ENCODE data around the gene MTHFSD. TPM values are rescaled to one million over a fixed set of nuclear protein-coding genes. Genes with fewer than 3 reads are reported as not detected.

Gene MTHFSD
- polyA plus RNA-seq, 3 donors from 2014 or later, result 7.9 to 15.5 (median 12.3) TPM

GRCh38 chr16:86495756-86496261 is 59.2 kb downstream of the MTHFSD start:
- Mint-ChIP-seq H3K4me1 (no peaks in the 10 kb centered on the region), H3K27ac (no peak overlapping the region), H3K4me3 (no peak overlapping the region), H3K9me3 (peaks cover 0 to 1% (median 0%) of the 10 kb centered on the region in 6 donors), H3K36me3 (peaks cover 0 to 3% (median 0%) of the 10 kb centered on the region in 3 donors), H3K27me3 (ENCODE audit: low read depth in 3 of 3) (peaks cover 17 to 30% (median 26%) of the 10 kb centered on the region in 3 donors)
- DNase-seq, result no peak

- Mint-ChIP-seq H3K27me3 (ENCODE audit: low read depth in 3 of 3) (peaks cover 17 to 33% (median 24%) of the 10 kb centered on the region in 3 donors), H3K4me1 (no peaks in the 10 kb centered on the region), H3K27ac (no peak overlapping the region), H3K4me3 (no peak overlapping the region), H3K9me3 (peaks cover 0 to 1% (median 0%) of the 10 kb centered on the region in 6 donors), H3K36me3 (peaks cover 0 to 3% (median 0%) of the 10 kb centered on the region in 3 donors)
- no peak for DNase-seq
Measured at GRCh38 chr16:86495357-86495701, 59.7 kb downstream of the MTHFSD start.

GRCh38 chr16:86494565-86495356 is 60.3 kb downstream of the MTHFSD start:
- H3K9me3 Mint-ChIP-seq, result peaks cover 0 to 1% (median 0%) of the 10 kb centered on the region in 6 donors
- peaks cover 13 to 33% (median 24%) of the 10 kb centered on the region in 3 donors for H3K27me3 Mint-ChIP-seq (ENCODE audit: low read depth in 3 of 3)
- H3K4me3 Mint-ChIP-seq, result no peak overlapping the region
- no peak for DNase-seq
- no peaks in the 10 kb centered on the region for H3K4me1 Mint-ChIP-seq
- H3K27ac Mint-ChIP-seq, result no peak overlapping the region
- H3K36me3 Mint-ChIP-seq, result peaks cover 0 to 3% (median 0%) of the 10 kb centered on the region in 3 donors

GRCh38 chr16:86494039-86494564 is 60.9 kb downstream of the MTHFSD start:
- peaks cover 8 to 31% (median 20%) of the 10 kb centered on the region in 3 donors for H3K27me3 Mint-ChIP-seq (ENCODE audit: low read depth in 3 of 3)

GRCh38 chr16:86492961-86493629 is 61.9 kb downstream of the MTHFSD start:
- Mint-ChIP-seq H3K4me1 (no peaks in the 10 kb centered on the region), H3K27ac (no peak overlapping the region), H3K36me3 (peaks cover 0 to 3% (median 0%) of the 10 kb centered on the region in 3 donors), H3K27me3 (ENCODE audit: low read depth in 3 of 3) (peaks cover 7 to 31% (median 18%) of the 10 kb centered on the region in 3 donors), H3K4me3 (no peak overlapping the region), H3K9me3 (no peaks in the 10 kb centered on the region)
- DNase-seq, result no peak

More at GRCh38 chr16:86494039-86494564, 60.9 kb downstream of the MTHFSD start:
- Mint-ChIP-seq H3K27ac (no peak overlapping the region), H3K4me3 (no peak overlapping the region), H3K9me3 (no peaks in the 10 kb centered on the region), H3K36me3 (peaks cover 0 to 3% (median 0%) of the 10 kb centered on the region in 3 donors), H3K4me1 (no peaks in the 10 kb centered on the region)
- DNase-seq, result no peak

GRCh38 chr16:86492267-86492960 is 62.6 kb downstream of the MTHFSD start:
- no peak for DNase-seq
- Mint-ChIP-seq H3K36me3 (peaks cover 0 to 3% (median 0%) of the 10 kb centered on the region in 3 donors), H3K27me3 (ENCODE audit: low read depth in 3 of 3) (peaks cover 7 to 33% (median 18%) of the 10 kb centered on the region in 3 donors), H3K4me1 (no peaks in the 10 kb centered on the region), H3K27ac (no peak overlapping the region), H3K9me3 (no peaks in the 10 kb centered on the region), H3K4me3 (no peak overlapping the region)

- H3K27ac Mint-ChIP-seq, result no peak overlapping the region
- H3K36me3 Mint-ChIP-seq, result peaks cover 0 to 3% (median 0%) of the 10 kb centered on the region in 3 donors
- H3K4me3 Mint-ChIP-seq, result no peak overlapping the region
- peaks cover 7 to 30% (median 15%) of the 10 kb centered on the region in 3 donors for H3K27me3 Mint-ChIP-seq (ENCODE audit: low read depth in 3 of 3)
- H3K9me3 Mint-ChIP-seq, result no peaks in the 10 kb centered on the region
- no peak for DNase-seq
- no peaks in the 10 kb centered on the region for H3K4me1 Mint-ChIP-seq
Measured at GRCh38 chr16:86491640-86492023, 63.4 kb downstream of the MTHFSD start.

GRCh38 chr16:86490859-86491639 is 64.0 kb downstream of the MTHFSD start:
- Mint-ChIP-seq H3K36me3 (peaks cover 0 to 3% (median 0%) of the 10 kb centered on the region in 3 donors), H3K27ac (no peak overlapping the region), H3K4me1 (no peaks in the 10 kb centered on the region), H3K4me3 (no peak overlapping the region), H3K9me3 (no peaks in the 10 kb centered on the region), H3K27me3 (ENCODE audit: low read depth in 3 of 3) (peaks cover 7 to 27% (median 14%) of the 10 kb centered on the region in 3 donors)
- DNase-seq, result no peak

- DNase-seq, result no peak
- Mint-ChIP-seq H3K4me3 (no peak overlapping the region), H3K27ac (no peak overlapping the region), H3K27me3 (ENCODE audit: low read depth in 3 of 3) (peaks cover 0 to 9% (median 4%) of the 10 kb centered on the region in 3 donors), H3K4me1 (no peaks in the 10 kb centered on the region), H3K9me3 (peaks cover 0 to 3% (median 0%) of the 10 kb centered on the region in 6 donors), H3K36me3 (no peaks in the 10 kb centered on the region)
Measured at GRCh38 chr16:86485746-86486145, 69.3 kb downstream of the MTHFSD start.

- H3K4me1 Mint-ChIP-seq, result no peaks in the 10 kb centered on the region
- no peak overlapping the region for H3K27ac Mint-ChIP-seq
- peaks cover 0 to 3% (median 0%) of the 10 kb centered on the region in 6 donors for H3K9me3 Mint-ChIP-seq
- no peaks in the 10 kb centered on the region for H3K36me3 Mint-ChIP-seq
- no peak for DNase-seq
- peaks cover 0 to 14% (median 2%) of the 10 kb centered on the region in 3 donors for H3K27me3 Mint-ChIP-seq (ENCODE audit: low read depth in 3 of 3)
- no peak overlapping the region for H3K4me3 Mint-ChIP-seq
Measured at GRCh38 chr16:86484240-86484639, 70.8 kb downstream of the MTHFSD start.

GRCh38 chr16:86481607-86482006 is 73.4 kb downstream of the MTHFSD start:
- no peaks in the 10 kb centered on the region for H3K36me3 Mint-ChIP-seq
- no peak overlapping the region for H3K4me3 Mint-ChIP-seq
- no peaks in the 10 kb centered on the region for H3K4me1 Mint-ChIP-seq
- H3K27ac Mint-ChIP-seq, result no peak overlapping the region
- peaks cover 3 to 25% (median 4%) of the 10 kb centered on the region in 3 donors for H3K27me3 Mint-ChIP-seq (ENCODE audit: low read depth in 3 of 3)
- peaks cover 0 to 3% (median 0%) of the 10 kb centered on the region in 6 donors for H3K9me3 Mint-ChIP-seq
- DNase-seq, result no peak

- no peak overlapping the region for H3K27ac Mint-ChIP-seq
- no peaks in the 10 kb centered on the region for H3K36me3 Mint-ChIP-seq
- no peak for DNase-seq
- no peaks in the 10 kb centered on the region for H3K4me1 Mint-ChIP-seq
- H3K4me3 Mint-ChIP-seq, result no peak overlapping the region
- peaks cover 0 to 3% (median 0%) of the 10 kb centered on the region in 6 donors for H3K9me3 Mint-ChIP-seq
- peaks cover 2 to 28% (median 3%) of the 10 kb centered on the region in 3 donors for H3K27me3 Mint-ChIP-seq (ENCODE audit: low read depth in 3 of 3)
Measured at GRCh38 chr16:86480444-86480843, 74.6 kb downstream of the MTHFSD start.

Data from immature natural killer cell (primary cell).